ENCODE data around the gene CTBP2. TPM values are rescaled to one million over a fixed set of nuclear protein-coding genes. Genes with fewer than 3 reads are reported as not detected.

CTBP2 gene
- total and polyA plus RNA-seq, 8 donors = 21.4 to 60.8 (median 31.1) TPM

DNA sequence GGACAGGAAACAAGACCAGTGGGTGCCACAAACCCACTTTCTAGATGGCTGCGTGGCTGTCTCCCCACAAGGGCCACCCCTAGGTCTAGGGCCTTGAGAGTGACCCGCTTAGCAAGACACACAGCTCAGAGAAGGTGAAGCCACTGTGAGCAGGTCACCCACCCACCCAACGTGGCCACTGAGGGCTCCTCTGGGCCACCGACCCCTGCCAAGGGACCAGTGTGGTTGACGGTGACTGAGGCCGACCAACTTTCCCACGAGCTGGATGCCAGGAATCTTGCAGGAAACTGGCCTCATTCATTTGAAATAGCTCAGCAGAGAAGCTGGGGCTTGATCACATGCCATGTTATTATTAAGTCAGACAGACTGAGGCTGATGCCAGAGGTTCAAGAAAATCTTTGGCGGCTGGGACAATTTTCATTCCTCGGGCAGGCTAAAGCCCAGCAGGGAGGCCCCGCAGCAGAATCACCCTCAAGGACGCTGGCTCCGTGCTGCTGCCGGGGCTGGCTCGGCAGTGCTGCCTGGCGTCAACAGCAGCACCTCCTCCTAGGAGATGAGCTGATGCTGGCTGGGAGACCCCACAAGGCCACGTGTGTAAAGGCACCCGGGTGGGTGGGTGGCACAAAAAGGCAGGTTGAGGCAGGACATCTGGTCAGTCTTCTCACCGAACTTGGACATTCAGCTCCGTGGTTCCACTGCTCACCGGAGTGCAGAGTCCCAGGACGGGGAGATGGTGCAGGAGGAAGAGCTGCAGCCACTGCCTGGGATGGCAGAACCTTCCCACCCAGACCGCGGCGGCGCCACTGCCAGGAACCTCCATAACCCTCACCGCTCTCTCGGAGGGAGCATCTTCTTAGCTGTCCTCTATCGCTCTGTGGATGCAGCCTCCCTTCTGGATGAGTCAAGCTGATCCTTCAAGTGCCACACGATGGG lies 160.7 kb downstream of the CTBP2 start:
- 60 to 63% methylated on average over 28 to 29 of the region's 29 CpGs for WGBS, 2 donors
- TF ChIP-seq, protein P1, sequence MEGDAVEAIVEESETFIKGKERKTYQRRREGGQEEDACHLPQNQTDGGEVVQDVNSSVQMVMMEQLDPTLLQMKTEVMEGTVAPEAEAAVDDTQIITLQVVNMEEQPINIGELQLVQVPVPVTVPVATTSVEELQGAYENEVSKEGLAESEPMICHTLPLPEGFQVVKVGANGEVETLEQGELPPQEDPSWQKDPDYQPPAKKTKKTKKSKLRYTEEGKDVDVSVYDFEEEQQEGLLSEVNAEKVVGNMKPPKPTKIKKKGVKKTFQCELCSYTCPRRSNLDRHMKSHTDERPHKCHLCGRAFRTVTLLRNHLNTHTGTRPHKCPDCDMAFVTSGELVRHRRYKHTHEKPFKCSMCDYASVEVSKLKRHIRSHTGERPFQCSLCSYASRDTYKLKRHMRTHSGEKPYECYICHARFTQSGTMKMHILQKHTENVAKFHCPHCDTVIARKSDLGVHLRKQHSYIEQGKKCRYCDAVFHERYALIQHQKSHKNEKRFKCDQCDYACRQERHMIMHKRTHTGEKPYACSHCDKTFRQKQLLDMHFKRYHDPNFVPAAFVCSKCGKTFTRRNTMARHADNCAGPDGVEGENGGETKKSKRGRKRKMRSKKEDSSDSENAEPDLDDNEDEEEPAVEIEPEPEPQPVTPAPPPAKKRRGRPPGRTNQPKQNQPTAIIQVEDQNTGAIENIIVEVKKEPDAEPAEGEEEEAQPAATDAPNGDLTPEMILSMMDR (IDR thresholded peaks at IDR 0.05) = no peak
- H3K9me3 ChIP-seq = no peaks in the 10 kb centered on the region
- H3K27me3 ChIP-seq = no peaks in the 10 kb centered on the region
- ATAC-seq (peak; percentile 4 to 28 (median 17)), DNase-seq (peak in 3 of 6 donors; percentile 15 to 46 (median 41)), FAIRE-seq (no peak)
- H3K4me3 ChIP-seq = no peak overlapping the region
- H3K27ac ChIP-seq = peak overlapping the region in 3 of 4 donors; percentile 41 to 46 (median 44)
- H3K4me1 ChIP-seq = peaks cover 11 to 28% (median 19%) of the 10 kb centered on the region in 3 donors
- intact Hi-C loops (cut with DNase I) = no loop called here
- peaks cover 2 to 43% (median 4%) of the 10 kb centered on the region in 3 donors for H3K36me3 ChIP-seq

DNA sequence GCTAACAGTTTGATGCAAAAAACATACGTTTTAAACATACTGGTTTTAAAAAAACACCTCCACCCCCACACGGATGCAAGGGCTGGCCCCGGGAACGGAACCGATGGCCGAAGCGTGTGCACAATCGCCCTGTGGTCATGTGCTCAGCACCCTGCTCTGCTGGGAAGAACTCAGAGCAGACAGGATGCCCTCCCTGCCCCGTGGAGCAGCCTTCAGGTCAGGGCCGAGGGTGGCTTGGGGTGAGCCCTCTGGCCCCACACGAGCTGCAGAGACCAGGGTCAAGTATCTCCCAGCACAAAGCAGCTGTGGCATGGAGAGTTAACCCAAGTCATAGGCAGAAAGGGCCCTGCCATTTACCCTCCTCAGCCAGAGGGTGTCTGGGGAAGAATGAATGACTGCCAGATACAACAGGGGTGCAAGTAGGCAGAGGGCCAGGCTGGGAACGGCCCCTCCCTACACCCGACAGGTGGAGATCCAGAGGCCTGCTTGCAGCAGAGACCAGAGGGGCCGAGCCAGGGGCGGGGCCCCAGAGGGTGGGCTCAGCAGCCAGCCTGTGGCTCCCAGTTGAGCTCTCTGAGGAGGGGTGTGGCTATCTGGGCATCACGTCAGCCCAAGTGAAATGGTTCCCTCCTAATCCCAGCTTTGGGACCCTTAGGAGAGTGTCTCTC lies 161.6 kb downstream of the CTBP2 start:
- no peak overlapping the region for H3K4me3 ChIP-seq
- ATAC-seq (no peak), DNase-seq (peak in 2 of 6 donors; percentile 17 to 54), FAIRE-seq (no peak)
- H3K36me3 ChIP-seq = peaks cover 5 to 52% (median 10%) of the 10 kb centered on the region in 3 donors
- TF ChIP-seq, protein P1 (IDR thresholded peaks at IDR 0.05) = no peak
- intact Hi-C loops (cut with DNase I) = no loop called here
- peaks cover 11 to 28% (median 19%) of the 10 kb centered on the region in 3 donors for H3K4me1 ChIP-seq
- H3K9me3 ChIP-seq = no peaks in the 10 kb centered on the region
- no peaks in the 10 kb centered on the region for H3K27me3 ChIP-seq
- WGBS, 2 donors = 83 to 87% methylated on average over 16 of the region's 16 CpGs
- H3K27ac ChIP-seq = peak overlapping the region in 1 of 4 donors; percentile 46

DNA sequence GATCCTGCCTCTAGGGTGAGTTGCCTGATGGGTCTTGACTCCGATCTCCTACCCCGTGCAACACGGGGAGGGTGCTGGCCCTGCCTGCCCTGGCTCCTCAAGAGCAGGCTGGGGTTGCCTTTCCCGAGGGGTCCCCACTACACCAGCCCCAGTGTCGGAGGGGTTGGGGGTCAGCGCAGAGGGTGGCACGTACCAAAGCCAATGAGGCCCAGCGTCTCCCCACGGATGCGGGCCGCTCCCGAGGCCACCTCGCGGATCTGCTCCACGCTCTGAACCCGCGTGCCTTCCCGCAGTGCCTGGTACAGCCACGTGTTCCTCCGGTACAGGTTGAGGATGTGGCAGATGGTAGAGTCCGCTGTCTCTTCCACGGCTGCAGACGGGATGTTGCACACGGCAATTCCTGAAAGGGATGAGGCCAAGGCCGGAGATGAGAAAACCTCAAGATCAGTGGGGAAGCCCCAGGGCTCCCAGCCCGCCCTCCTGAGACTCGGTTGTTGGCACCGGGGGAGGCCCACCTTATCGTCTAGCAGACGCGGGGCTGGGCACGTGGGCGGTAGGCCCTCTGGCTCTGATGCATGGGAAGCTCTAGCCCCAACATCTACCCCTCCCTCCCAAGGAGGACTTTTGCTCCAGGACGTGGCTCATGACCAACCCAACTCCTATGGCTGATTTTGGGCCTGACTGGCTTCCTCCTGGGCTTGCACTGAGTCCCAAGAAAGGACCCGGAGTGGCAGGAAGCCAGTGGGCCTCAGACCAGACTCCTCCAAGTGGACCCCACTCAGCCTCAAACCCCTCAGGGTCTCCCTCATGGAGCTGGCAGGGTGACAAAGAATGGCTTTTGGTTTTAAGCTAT lies 162.4 kb downstream of the CTBP2 start:
- no peak overlapping the region for H3K27ac ChIP-seq
- H3K27me3 ChIP-seq = no peaks in the 10 kb centered on the region
- no peaks in the 10 kb centered on the region for H3K9me3 ChIP-seq
- FAIRE-seq = no peak
- H3K36me3 ChIP-seq = peaks cover 8 to 60% (median 17%) of the 10 kb centered on the region in 3 donors
- intact Hi-C loops (cut with DNase I) = no loop called here
- H3K4me3 ChIP-seq = no peak overlapping the region
- peaks cover 11 to 28% (median 19%) of the 10 kb centered on the region in 3 donors for H3K4me1 ChIP-seq
- TF ChIP-seq, protein P1 (IDR thresholded peaks at IDR 0.05) = no peak
- DNase-seq = peak in 3 of 6 donors; percentile 12 to 67 (median 32)
- 90 to 92% methylated on average over 35 of the region's 35 CpGs for WGBS, 2 donors
- ATAC-seq = no peak

DNA sequence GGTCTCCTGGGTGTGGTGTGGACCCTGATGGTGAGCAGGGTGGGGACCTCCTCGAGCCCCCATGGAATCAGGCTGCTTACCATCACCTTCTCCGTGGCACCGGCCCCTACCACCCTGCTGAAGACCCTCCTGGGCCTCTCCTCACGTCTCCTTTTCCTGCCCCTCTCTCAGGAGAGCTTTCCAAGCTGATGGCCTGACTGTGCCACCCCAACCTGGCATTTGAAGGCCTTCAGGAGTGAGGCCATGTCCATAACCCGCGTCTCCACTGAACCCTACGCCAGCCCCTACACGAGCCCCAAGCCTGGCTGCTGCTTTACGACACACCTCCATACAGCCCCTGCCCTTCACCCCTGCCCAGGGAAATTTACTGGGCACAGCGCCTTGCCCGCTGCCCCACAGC lies 163.1 kb downstream of the CTBP2 start:
- Histone ChIP-seq H3K27me3 (no peaks in the 10 kb centered on the region), H3K36me3 (peaks cover 8 to 56% (median 13%) of the 10 kb centered on the region in 3 donors), H3K27ac (no peak overlapping the region), H3K4me3 (no peak overlapping the region), H3K9me3 (no peaks in the 10 kb centered on the region), H3K4me1 (peaks cover 11 to 28% (median 19%) of the 10 kb centered on the region in 3 donors)
- intact Hi-C loops (cut with DNase I) = no loop called here
- ATAC-seq (no peak), DNase-seq (peak in 2 of 6 donors; percentile 8 to 30), FAIRE-seq (no peak)
- 92 to 94% methylated on average over 11 of the region's 11 CpGs for WGBS, 2 donors
- TF ChIP-seq, protein P1 (IDR thresholded peaks at IDR 0.05) = no peak
